GM18867 (cell line): ENCODE results near the gene PRRC2B.
"Not testable (repeated sequence)": the region's sequence is repeated elsewhere in the genome, so short reads cannot be mapped to it uniquely, and the experiment has no call there.

Experiments
- ATAC-seq: cut with Tn5 transposase; IDR thresholded peaks from one replicate; pipeline ENCODE4 v1.9.1; 2021; ENCODE audit warnings: mild to moderate bottlenecking, moderate library complexity; ENCODE audit not compliant: unreplicated experiment

The PRRC2B gene

GRCh38 chr9:131386281-131386680 lies 7.6 kb upstream of the PRRC2B start:
- ATAC-seq: no peak

GRCh38 chr9:131387394-131387793 lies 6.5 kb upstream of the PRRC2B start:
- no peak for ATAC-seq

GRCh38 chr9:131391020-131391419 lies 2.9 kb upstream of the PRRC2B start:
- no peak for ATAC-seq

GRCh38 chr9:131391504-131391903 lies 2.4 kb upstream of the PRRC2B start:
- ATAC-seq: no peak

- ATAC-seq: peak; percentile 32
Measured at GRCh38 chr9:131394464-131395156, 724 bp downstream of the PRRC2B start.

GRCh38 chr9:131395157-131396098 lies 1.5 kb downstream of the PRRC2B start:
- no peak for ATAC-seq

- ATAC-seq: not testable (repeated sequence)
Measured at GRCh38 chr9:131396099-131396479, 2.2 kb downstream of the PRRC2B start.

- no peak for ATAC-seq
Measured at GRCh38 chr9:131396626-131397025, 2.7 kb downstream of the PRRC2B start.

GRCh38 chr9:131397100-131397790 lies 3.4 kb downstream of the PRRC2B start:
- ATAC-seq: no peak

GRCh38 chr9:131398204-131398603 lies 4.3 kb downstream of the PRRC2B start:
- ATAC-seq: peak; percentile 26

GRCh38 chr9:131399972-131400371 lies 6.1 kb downstream of the PRRC2B start:
- no peak for ATAC-seq

GRCh38 chr9:131400627-131401026 lies 6.7 kb downstream of the PRRC2B start:
- ATAC-seq: no peak

GRCh38 chr9:131402073-131402472 lies 8.2 kb downstream of the PRRC2B start:
- no peak for ATAC-seq

- no peak for ATAC-seq
Measured at GRCh38 chr9:131402738-131403492, 9.0 kb downstream of the PRRC2B start.

GRCh38 chr9:131403493-131403773 lies 9.5 kb downstream of the PRRC2B start:
- no peak for ATAC-seq

GRCh38 chr9:131404581-131404980 lies 10.7 kb downstream of the PRRC2B start:
- ATAC-seq: no peak

GRCh38 chr9:131404987-131405386 lies 11.1 kb downstream of the PRRC2B start:
- no peak for ATAC-seq

GRCh38 chr9:131405428-131405827 lies 11.5 kb downstream of the PRRC2B start:
- no peak for ATAC-seq

GRCh38 chr9:131405858-131406537 lies 12.1 kb downstream of the PRRC2B start:
- ATAC-seq: no peak
